Hematopoietic multipotent progenitor cell treated with erythropoietin and hydrocortisone succinate and interleukin-3 and kit ligand, for 6 days (in vitro differentiated cells): ENCODE measurements around the gene DGKA.

Source experiments
- DNase-seq: peaks from one replicate; pipeline ENCODE4 v3.0.0-alpha.2; 2015

Gene DGKA

DNA sequence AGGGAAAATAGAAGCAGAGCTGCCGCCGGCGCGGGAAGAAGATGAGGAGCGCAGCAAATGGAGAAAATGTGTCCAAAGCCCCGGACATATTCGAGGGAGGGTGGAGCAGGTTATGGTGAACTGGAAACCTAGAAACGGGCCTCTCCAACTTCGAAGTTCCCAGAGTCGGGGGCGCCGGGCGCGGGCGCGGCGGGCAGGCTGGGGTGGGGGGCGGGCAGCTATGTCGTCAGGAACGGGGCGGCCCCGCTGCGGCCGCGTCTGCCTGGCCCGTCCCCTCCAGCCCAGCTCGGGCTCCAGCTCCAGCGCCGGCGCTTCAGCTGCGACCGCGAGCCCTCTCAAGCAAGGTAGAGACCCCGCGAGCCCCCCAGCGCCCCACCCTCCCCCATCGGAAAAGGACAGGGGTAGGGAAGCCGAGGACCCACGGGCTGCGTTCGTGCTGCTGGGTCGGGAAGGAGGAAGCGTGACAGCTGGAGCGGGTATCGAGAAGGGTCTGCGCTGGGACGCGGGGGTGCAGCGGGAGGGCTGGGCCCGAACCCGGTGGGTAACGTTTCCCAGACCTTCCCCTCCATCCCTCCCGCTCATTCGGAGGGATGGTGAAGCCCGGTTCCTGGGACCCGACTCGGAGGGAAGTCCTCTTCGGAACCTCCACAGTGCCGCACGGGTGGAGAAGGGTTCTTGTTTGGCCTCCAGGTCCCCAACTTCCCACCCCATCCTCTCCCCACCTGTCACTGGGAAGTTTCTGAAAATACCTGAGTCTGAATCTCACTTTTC, 1.0 kb downstream of the DGKA start:
- DNase-seq, result peak; percentile 63

GRCh38 chr12:55932551-55932910, 1.6 kb downstream of the DGKA start:
- peak; percentile 59 for DNase-seq

DNA sequence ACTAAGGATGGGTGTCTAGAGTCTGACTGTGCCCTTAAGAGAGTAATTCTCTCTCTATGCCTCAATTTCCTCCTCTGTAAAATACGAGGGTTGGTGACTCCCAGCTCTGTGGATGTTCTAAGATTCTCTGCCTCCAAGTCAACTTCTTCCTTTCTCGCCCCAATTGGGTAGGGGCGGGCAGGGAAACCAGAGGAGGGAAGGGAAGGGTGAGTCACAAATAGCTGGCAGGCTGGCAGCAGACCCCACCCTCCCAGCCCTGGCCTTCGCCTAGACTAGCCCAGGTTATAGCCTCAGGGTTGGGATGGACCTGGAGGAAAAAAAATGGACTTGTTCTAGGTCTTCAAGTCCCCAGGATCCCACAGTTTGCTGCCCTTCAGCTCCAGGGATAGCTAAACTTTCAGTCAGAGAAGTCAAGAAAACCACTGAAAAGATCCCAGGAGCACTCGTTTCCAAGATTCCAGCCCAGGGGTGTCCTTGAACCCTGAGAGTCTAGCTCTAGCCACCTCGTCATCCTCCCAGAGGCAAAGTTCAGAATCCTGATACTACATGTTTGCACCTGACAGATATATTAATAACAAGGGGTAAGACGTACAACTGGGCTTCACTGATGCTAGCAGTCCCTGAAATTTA, 2.3 kb downstream of the DGKA start:
- DNase-seq, result peak; percentile 56

DNA sequence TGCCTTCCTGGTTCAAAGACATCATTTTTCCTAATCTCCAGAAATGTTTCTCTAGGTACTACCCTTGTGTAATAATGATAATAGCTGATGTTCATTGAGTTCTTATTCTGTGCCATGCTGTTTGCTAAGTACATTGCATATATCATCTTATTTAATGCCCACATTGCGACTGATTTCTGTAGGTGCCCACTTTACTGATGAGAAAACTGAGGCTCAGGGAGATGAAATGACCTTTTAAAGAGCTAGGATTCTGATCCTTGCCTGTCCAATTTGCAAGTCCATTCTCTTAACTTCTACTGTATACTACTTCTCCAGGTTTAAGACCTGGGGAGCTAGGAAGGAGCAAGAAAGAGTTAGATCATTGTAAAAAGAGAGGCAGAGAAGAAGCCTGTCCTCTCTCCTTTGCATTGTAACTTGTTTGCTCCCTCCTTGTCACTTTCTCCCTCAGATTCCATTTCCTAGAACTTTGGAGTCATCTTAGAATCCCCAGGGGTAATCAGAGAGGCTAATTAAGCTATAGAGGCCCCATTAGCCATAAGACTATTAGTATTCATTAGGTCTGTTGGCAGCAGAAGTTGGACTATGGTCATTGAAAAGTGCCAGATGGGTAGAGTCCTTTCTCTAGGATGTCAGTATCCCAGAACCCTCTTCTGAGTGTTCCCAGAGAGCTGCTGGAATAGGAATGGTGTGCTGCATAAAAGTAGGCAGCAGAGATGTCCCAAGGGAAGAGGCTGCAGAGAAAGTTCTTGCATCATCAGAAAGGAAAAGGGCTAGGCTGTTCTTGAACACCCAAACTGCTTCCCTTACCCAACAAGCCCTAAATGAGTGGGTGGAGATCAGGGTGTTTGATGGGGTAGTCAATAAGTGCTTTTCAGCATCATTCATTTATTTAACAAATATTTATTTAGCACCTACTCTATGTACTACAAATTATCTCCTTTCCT, 3.1 kb downstream of the DGKA start:
- no peak for DNase-seq

GRCh38 chr12:55934773-55935172, 3.8 kb downstream of the DGKA start:
- DNase-seq, result no peak

GRCh38 chr12:55935738-55936151, 4.8 kb downstream of the DGKA start:
- DNase-seq, result no peak

- no peak for DNase-seq
These were observed 7.0 kb downstream of the DGKA start for GRCh38 chr12:55937981-55938380.

DNA sequence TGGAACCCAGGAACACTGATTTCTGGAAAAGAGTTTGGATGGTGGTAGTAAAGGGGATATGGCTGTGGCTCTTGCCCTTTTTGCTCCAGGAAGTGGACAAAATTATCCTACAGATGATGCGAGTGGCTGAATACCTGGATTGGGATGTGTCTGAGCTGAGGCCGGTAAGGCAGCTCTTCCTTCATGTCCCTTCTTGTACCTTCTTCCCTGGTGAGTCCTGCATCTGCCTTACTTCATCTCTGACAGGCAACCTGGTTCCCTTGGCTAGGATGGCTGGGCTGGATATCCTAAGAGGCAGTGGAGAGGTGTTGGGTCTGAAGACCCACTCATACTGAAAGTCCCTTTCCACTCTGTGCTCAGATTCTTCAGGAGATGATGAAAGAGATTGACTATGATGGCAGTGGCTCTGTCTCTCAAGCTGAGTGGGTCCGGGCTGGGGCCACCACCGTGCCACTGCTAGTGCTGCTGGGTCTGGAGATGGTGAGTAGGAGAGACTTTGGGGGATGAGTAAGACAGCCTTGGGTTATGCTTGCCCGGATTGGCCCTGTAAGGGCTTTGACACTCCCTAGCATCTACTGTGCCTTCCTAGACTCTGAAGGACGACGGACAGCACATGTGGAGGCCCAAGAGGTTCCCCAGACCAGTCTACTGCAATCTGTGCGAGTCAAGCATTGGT, 8.0 kb downstream of the DGKA start:
- no peak for DNase-seq

DNA sequence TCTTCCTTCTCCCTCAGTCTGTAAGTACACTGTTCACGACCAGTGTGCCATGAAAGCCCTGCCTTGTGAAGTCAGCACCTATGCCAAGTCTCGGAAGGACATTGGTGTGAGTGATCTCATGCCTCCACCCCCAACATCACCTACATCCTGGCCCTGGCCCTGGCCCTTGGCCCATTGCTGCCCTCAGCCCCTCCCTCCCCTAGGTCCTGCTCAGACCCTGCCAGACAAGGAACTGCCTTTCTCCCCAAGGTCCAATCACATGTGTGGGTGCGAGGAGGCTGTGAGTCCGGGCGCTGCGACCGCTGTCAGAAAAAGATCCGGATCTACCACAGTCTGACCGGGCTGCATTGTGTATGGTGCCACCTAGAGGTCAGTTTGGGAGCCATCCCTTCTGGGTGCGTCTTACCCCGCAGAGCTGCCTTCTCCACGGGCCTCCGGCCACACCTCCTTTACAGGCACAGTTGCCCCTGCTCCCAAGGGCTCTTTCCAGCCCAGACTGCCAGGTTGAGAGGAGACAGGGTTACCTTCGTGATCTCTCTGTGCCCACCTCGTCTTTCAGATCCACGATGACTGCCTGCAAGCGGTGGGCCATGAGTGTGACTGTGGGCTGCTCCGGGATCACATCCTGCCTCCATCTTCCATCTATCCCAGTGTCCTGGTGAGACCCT, 9.2 kb downstream of the DGKA start:
- peak; percentile 94 for DNase-seq

- no peak for DNase-seq
These were observed 11.1 kb downstream of the DGKA start for GRCh38 chr12:55942055-55942454.

DNA sequence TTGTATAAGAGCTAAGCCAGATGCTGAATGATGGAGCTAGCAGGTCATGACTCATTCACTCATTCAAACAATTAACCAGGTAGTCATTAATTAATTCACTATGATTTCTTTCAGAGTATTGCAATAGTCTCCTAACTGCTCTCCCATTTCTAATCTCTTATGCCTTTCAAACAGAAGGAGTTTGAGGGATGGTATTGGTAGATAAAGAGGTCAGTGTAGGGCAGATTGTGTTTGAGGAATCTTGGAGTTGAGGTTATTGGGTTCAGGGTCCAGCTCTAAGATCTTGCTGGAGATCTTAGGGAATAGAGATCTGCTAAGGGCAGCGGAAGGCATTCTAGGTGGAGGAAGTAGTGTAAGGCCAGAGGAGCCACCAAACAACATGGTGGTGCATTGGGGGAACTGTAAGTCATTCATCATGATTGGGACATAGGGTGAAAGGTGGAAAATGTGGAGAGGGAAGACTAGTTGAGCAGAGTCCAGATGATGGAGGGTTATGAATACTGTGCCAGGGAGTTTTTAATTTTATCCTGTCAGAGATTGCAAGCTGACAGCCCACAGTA, 11.7 kb downstream of the DGKA start:
- no peak for DNase-seq

GRCh38 chr12:55946553-55946952, 15.6 kb downstream of the DGKA start:
- no peak for DNase-seq

GRCh38 chr12:55955344-55955743, 24.4 kb downstream of the DGKA start:
- DNase-seq, result peak; percentile 42

DNA sequence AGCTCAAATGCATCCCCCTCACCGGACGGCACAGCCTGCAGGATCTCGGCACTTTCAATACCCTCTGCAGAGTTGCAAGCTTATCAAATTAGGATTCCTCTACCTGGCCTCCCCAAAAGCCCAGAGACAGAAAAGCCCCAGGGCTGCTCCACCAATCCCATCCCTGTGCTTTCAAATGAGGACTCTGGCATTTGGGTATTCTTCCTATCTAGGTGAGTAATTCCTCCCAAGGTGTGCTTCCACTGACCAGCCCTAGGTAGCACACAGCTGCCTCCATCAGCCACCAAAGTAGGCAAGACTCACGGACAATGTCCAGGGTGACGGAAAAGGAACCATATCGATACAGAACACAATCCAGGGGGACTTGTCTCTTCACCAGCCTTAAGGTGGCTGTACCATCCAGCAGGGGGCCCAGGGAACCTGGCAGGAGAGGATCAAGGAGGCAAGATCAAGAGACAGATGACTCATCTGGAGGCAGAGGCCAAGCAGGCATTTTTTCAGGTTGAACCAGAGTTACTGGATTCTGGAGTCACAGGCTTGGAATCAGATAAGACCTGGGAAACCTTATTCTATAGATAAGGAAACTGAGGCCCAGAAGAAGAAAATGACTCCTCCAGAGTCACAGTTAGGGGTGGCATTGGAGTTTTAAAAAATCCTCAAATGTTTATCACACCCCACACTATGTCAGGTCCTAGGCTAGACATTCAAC, 25.0 kb downstream of the DGKA start:
- peak; percentile 78 for DNase-seq

GRCh38 chr12:55957106-55957859, 26.3 kb downstream of the DGKA start:
- DNase-seq, result no peak

DNA sequence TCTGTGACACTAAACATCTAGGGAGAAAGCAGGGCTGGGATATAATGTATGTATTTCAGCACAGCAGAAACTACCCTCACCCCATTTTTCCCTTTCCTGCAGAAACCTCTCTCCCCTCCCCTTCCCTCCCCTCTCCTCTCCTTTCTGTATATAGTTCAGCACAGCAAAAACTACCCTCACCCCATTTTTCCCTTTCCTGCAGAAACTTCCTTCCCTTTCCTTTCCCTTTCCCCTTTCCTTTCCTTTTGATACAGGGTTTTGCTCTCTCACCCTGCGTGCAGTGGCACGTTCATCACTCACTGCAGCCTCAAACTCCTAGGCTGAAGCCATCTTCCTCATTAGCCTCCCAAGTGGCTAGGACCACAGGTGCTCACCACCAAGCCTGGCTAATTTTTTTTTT, 32.8 kb downstream of the DGKA start:
- DNase-seq, result no peak

- no peak for DNase-seq
These were observed 34.3 kb downstream of the DGKA start for GRCh38 chr12:55965240-55965639.

- DNase-seq, result peak; percentile 26
These were observed 35.0 kb downstream of the DGKA start, which contains the start of gene PMEL for GRCh38 chr12:55965941-55966407. PMEL (minus strand) TSS chr12:55966042; CDS start chr12:55966011, 31 bp downstream.

DNA sequence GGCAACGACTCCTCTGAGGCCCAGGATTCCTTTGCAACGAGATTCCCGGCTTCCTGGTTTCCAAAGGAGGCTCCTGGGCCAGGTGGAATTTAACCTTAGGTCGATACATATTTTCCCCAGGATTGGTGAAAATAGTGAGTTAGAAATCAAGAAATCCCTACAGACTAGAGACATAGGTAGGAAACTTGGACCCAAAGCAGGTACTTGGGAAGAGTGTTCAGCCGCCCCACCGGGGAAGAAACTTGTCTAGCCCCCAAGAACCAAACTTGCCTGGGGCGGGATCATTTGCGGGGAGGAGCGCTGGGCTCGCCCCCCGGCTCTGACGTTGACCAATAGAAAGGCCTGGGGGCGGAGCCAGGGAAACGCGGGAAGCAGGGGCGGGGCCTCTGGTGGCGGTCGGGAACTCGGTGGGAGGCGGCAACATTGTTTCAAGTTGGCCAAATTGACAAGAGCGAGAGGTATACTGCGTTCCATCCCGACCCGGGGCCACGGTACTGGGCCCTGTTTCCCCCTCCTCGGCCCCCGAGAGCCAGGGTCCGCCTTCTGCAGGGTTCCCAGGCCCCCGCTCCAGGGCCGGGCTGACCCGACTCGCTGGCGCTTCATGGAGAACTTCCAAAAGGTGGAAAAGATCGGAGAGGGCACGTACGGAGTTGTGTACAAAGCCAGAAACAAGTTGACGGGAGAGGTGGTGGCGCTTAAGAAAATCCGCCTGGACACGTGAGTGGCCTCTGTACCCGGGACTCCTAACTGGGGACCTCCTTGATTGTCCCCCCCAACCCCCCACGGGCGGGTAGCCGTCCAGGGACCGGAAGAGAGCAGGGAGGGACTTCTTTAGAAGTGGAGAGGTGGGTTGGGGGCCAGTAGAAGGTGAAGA, 35.7 kb downstream of the DGKA start, which contains the start of gene CDK2:
TSS of gene CDK2 (plus strand) at position 423 of the 874 bp plus-strand sequence. CDS start at position 602, 179 bp downstream.
- DNase-seq, result peak; percentile 97
